Endothelial cell of umbilical vein (primary cell): ENCODE results near the gene RRP15. TPM values are rescaled to one million over a fixed set of nuclear protein-coding genes. Genes with fewer than 3 reads are reported as not detected.

Source experiments
- BruUV-seq: library from RNA; stranded (reverse); fragments of 400-500 nt; replicated peaks from 2 replicates; lab custom pipeline; 2021; lab: Mats Ljungman, UMichigan
- CTCF ChIA-PET: fragments of 300-600, 350-600 bp; sonication (Branson Sonifier 250); formaldehyde crosslinking; loops from one replicate; lab custom pipeline; 2021; ENCODE audit warnings: antibody characterized with exemption, inconsistent platforms; lab: Charles Lee
- POLR2A ChIA-PET: fragments of 300-600, 350-600 bp; sonication (Branson Sonifier 250); formaldehyde crosslinking; loops from one replicate; lab custom pipeline; 2021; ENCODE audit warnings: antibody characterized with exemption, inconsistent platforms; lab: Charles Lee
- DNase-seq: peaks from one replicate; pipeline ENCODE4 v3.0.0-alpha.2; 2011; ENCODE audit warnings: low read depth, low spot score
- FAIRE-seq: peaks from 2 replicates; lab custom pipeline; 2011; peaks lifted over from hg19 to GRCh38; lab: Jason Lieb, UNC
- H2AFZ ChIP-seq: 2 replicates; pipeline ENCODE4 v1.6.0; 2012; ENCODE audit warnings: low read depth, low read length, control low read depth, inconsistent platforms
- H3K27ac ChIP-seq: 2 replicates; pipeline ENCODE4 v1.5.1; 2011; ENCODE audit warnings: low read depth, mild to moderate bottlenecking, control low read depth, low read length, moderate library complexity; ENCODE audit not compliant: insufficient read depth
- H3K27me3 ChIP-seq, 2 experiments: 2 replicates each; pipeline versions ENCODE4 v1.6.0 to v1.6.1; 2011; ENCODE audit warnings: low read length in 2 of 2, mixed read lengths in 1 of 2; ENCODE audit not compliant: control insufficient read depth in 2 of 2, insufficient read depth in 2 of 2
- H3K36me3 ChIP-seq, 2 experiments: 2 replicates in 1 of 2; 3 replicates in 1 of 2; pipeline ENCODE4 v1.5.1; 2011; ENCODE audit warnings: low read length in 2 of 2, mild to moderate bottlenecking in 1 of 2, moderate library complexity in 1 of 2; ENCODE audit not compliant: control insufficient read depth in 2 of 2, insufficient read depth in 2 of 2; ENCODE audit errors: extremely low read depth in 1 of 2
- H3K4me1 ChIP-seq: 3 replicates; pipeline ENCODE4 v1.5.1; 2011; ENCODE audit warnings: mild to moderate bottlenecking, low read length; ENCODE audit not compliant: control insufficient read depth, insufficient read depth; ENCODE audit errors: extremely low read depth
- H3K4me2 ChIP-seq: 2 replicates; pipeline ENCODE4 v1.6.1; 2011; ENCODE audit warnings: low read length, control low read depth, mixed read lengths; ENCODE audit not compliant: insufficient read depth
- H3K4me3 ChIP-seq, 3 experiments: fragments of 200-600 bp in 1 of 3; sonication (generic), shearing (Covaris generic) in 1 of 3; replicated peaks in 1 of 3; 2 replicates each; pipeline ENCODE4 v1.5.1; 2011 to 2016; ENCODE audit warnings: control low read depth in 3 of 3, low read length in 3 of 3, mild to moderate bottlenecking in 2 of 3, inconsistent platforms in 1 of 3, low read depth in 1 of 3, moderate library complexity in 1 of 3; ENCODE audit not compliant: insufficient read depth in 1 of 3
- H3K79me2 ChIP-seq: 2 replicates; pipeline ENCODE4 v1.6.0; 2012; ENCODE audit warnings: low read length, inconsistent platforms; ENCODE audit not compliant: control insufficient read depth, insufficient read depth
- H3K9ac ChIP-seq: replicated peaks from 2 replicates; pipeline ENCODE3; 2011; ENCODE audit warnings: low read length, control low read depth; ENCODE audit not compliant: insufficient read depth; ENCODE audit errors: extremely low read depth
- H3K9me1 ChIP-seq: replicated peaks from 3 replicates; pipeline ENCODE4 v1.6.0; 2011; ENCODE audit warnings: mild to moderate bottlenecking, low read length; ENCODE audit not compliant: control insufficient read depth, insufficient read depth; ENCODE audit errors: extremely low read depth
- H3K9me3 ChIP-seq: replicated peaks from 2 replicates; pipeline ENCODE4 v1.5.1; 2012; ENCODE audit warnings: low read length, inconsistent platforms; ENCODE audit not compliant: control insufficient read depth, insufficient read depth
- H4K20me1 ChIP-seq: replicated peaks from 2 replicates; pipeline ENCODE3; 2011; ENCODE audit warnings: mild to moderate bottlenecking, low read length; ENCODE audit not compliant: control insufficient read depth, insufficient read depth; ENCODE audit errors: extremely low read depth
- CTCF ChIP-seq, 2 donors: IDR thresholded peaks; 1 replicate in 1 of 2; 2 replicates in 1 of 2; pipeline ENCODE4 v1.5.1; 2011; ENCODE audit warnings: low read length in 2 of 2, mild to moderate bottlenecking in 2 of 2, moderate library complexity in 2 of 2, control low read depth in 1 of 2, inconsistent platforms in 1 of 2, low read depth in 1 of 2; ENCODE audit not compliant: insufficient read depth in 1 of 2; ENCODE audit errors: extremely low read depth in 1 of 2
- EZH2 ChIP-seq: IDR thresholded peaks from 2 replicates; pipeline ENCODE4 v1.6.1; 2012; ENCODE audit warnings: borderline replicate concordance, low read depth, mild to moderate bottlenecking, moderate library complexity, low read length, inconsistent platforms; ENCODE audit not compliant: severe bottlenecking
- FOS ChIP-seq: IDR thresholded peaks from 2 replicates; pipeline ENCODE4 v1.6.1; 2011; ENCODE audit warnings: mild to moderate bottlenecking, low read length, moderate library complexity, borderline replicate concordance; ENCODE audit not compliant: insufficient read depth
- GATA2 ChIP-seq: IDR thresholded peaks from 2 replicates; pipeline ENCODE4 v1.7.0; 2011; ENCODE audit warnings: low read depth, mild to moderate bottlenecking, moderate library complexity, mixed read lengths, low read length; ENCODE audit not compliant: insufficient read length, insufficient read depth
- JUN ChIP-seq: IDR thresholded peaks from 2 replicates; pipeline ENCODE4 v1.6.1; 2011; ENCODE audit warnings: borderline replicate concordance, low read depth; ENCODE audit not compliant: insufficient read length, insufficient read depth
- MAX ChIP-seq: IDR thresholded peaks from 2 replicates; pipeline ENCODE4 v1.6.1; 2011; ENCODE audit not compliant: insufficient read depth, insufficient read length
- MYC ChIP-seq: IDR thresholded peaks from one replicate; pipeline ENCODE4 v1.6.1; 2011; ENCODE audit warnings: mild to moderate bottlenecking, low read depth, low read length
- POLR2A ChIP-seq: IDR thresholded peaks from 2 replicates; pipeline ENCODE4 v1.6.1; 2012; ENCODE audit warnings: low read depth, mild to moderate bottlenecking, control low read depth, low read length
- POLR2AphosphoS5 ChIP-seq: IDR thresholded peaks from 2 replicates; pipeline ENCODE4 v1.6.1; 2012; ENCODE audit warnings: low read depth, mild to moderate bottlenecking, control low read depth, low read length, moderate library complexity; ENCODE audit not compliant: insufficient read depth
- dilution Hi-C: fragments of 300-500 bp; cut with MboI; formaldehyde crosslinking; loops from one replicate; pipeline ENCODE4 v1.15.0; 2019; ENCODE audit warnings: low sequenced_read_pairs; ENCODE audit not compliant: extremely low pct_ligation_motif_present
- intact Hi-C: fragments of 100-400 bp; cut with micrococcal nuclease; formaldehyde crosslinking; loops from one replicate; pipeline ENCODE4 v1.10.0; 2022
- polyA plus RNA-seq, 4 experiments: library from polyadenylated mRNA; depleted of rRNA in 3 of 4; stranded (reverse) in 3 of 4; unstranded in 1 of 4; fragments of >200 nt; gene quantifications; 2 replicates each; pipeline versions ENCODE4 v1.2.1 to v1.2.3, GENCODE V29; 2011 to 2012; ENCODE audit warnings: missing spikeins in 1 of 4
- total RNA-seq: library from RNA; stranded (reverse); gene quantifications from 2 replicates; pipeline ENCODE4 v1.2.3, GENCODE V29; 2021

RRP15 gene
- total and polyA plus RNA-seq, 2 donors (not counting 3 experiments of a cell fraction or from before 2014, with no cell fraction given): 1.0 to 17.3 TPM

GRCh38 chr1:218365226-218365999 is 80.3 kb downstream of the RRP15 start:
- Histone ChIP-seq H3K9me1 (no peaks in the 10 kb centered on the region), H3K9me3 (no peaks in the 10 kb centered on the region), H3K36me3 (no peaks in the 10 kb centered on the region), H2AFZ (peak overlapping the region; percentile 13), H3K9ac (no peak overlapping the region), H4K20me1 (no peaks in the 10 kb centered on the region), H3K4me1 (peaks cover 6% of the 10 kb centered on the region), H3K27me3 (no peaks in the 10 kb centered on the region), H3K4me3 (no peak overlapping the region), H3K4me2 (no peak overlapping the region), H3K27ac (no peak overlapping the region), H3K79me2 (no peaks in the 10 kb centered on the region)
- POLR2A ChIA-PET: no interaction called here
- no peak for FAIRE-seq
- intact Hi-C loops (no loop called here), dilution Hi-C loops (no loop called here)
- BruUV-seq: no TSS peak
- CTCF ChIA-PET: interaction anchor here (0.9 to 5.3 kb wide), 7 partner anchors 8 to 701 kb away, joined by 3 to 62 read pairs (median 3); no protein-coding TSS in a partner anchor
- no peak for TF ChIP-seq CTCF (IDR thresholded peaks at IDR 0.05; ENCODE audit: extremely low read depth in 1 of 2, insufficient read depth in 1 of 2, low read depth in 1 of 2, low read length in 2 of 2)
- TF ChIP-seq EZH2: no peak
- no peak for TF ChIP-seq JUN
- no peak for TF ChIP-seq POLR2AphosphoS5
- no peak for TF ChIP-seq FOS
- TF ChIP-seq GATA2: no peak
- no peak for TF ChIP-seq POLR2A
- no peak for TF ChIP-seq MYC
- TF ChIP-seq MAX: no peak
- DNase-seq: no peak
